Measurements from ENCODE around the gene CSNK2B. TPM values are rescaled to one million over a fixed set of nuclear protein-coding genes. Genes with fewer than 3 reads are reported as not detected.

CSNK2B gene
- polyA plus RNA-seq, 1 donor (not counting 4 experiments of a cell fraction or from before 2014, with no cell fraction given), result 43.7 TPM

DNA sequence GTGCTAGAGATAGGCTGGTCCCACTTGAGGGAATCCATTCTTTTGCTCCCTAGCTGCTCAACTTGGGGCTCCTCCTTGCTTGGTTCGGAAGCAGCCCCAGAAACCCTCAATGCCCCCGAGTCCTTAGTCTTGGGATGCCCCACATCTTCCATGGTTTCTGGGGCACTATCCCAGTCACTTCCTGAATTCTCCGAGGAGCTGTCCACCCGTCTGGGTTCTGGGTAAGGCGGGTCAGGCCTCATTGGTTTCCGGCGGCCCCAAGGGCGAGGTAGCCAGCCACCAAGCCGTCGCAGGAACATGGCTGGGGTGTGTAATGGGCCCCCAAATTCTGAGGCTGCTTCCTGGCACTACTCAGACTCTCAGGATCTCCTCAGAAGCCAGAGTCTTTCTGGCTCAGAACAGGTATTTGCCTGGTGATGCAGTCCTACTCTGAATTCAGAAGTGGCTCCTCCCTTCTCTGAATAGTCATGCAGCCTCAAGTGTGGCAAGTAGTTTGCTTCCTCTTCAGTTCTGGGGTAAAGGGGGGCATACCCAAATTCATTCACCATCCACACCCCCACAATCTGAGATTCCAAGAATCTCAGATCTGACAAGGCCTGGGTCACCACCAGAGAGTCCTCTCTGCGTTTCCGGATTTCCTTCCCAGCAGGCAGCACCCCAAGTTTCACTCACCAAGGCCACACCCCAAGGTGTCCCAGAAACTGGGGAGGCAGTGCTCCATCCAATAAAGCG, 6.1 kb upstream of the CSNK2B start:
- Histone ChIP-seq H3K36me3 (ENCODE audit: control insufficient read depth in 2 of 2, extremely low read depth in 1 of 2, insufficient read depth in 2 of 2, low read length in 2 of 2) (peaks cover 8 to 10% of the 10 kb centered on the region in 2 experiments), H3K27ac (ENCODE audit: control insufficient read depth, insufficient read depth, low read length) (peak overlapping the region; percentile 77), H2AFZ (ENCODE audit: control insufficient read depth, low read length) (peak overlapping the region; percentile 22), H3K4me2 (ENCODE audit: control insufficient read depth, extremely low read depth, insufficient read depth, low read depth, low read length) (peak overlapping the region; percentile 96), H3K4me3 (ENCODE audit: control insufficient read depth in 2 of 3, extremely low read depth in 1 of 3, insufficient read depth in 2 of 3, low read depth in 1 of 3, low read length in 3 of 3) (peak overlapping the region; percentile 46 to 97 (median 89)), H3K4me1 (ENCODE audit: control insufficient read depth, extremely low read depth, insufficient read depth, low read length) (peaks cover 42% of the 10 kb centered on the region), H3K9me3 (ENCODE audit: control insufficient read depth, low read depth, low read length) (no peaks in the 10 kb centered on the region), H3K9ac (ENCODE audit: control insufficient read depth, extremely low read depth, insufficient read depth, low read length) (peak overlapping the region; percentile 75), H3K27me3 (ENCODE audit: control insufficient read depth, extremely low read depth, insufficient read depth, low read length) (no peaks in the 10 kb centered on the region), H3K9me1 (ENCODE audit: control insufficient read depth, extremely low read depth, insufficient read depth, low read length) (no peaks in the 10 kb centered on the region), H3K79me2 (ENCODE audit: control insufficient read depth, insufficient read depth, low read length) (peaks cover 31% of the 10 kb centered on the region), H4K20me1 (ENCODE audit: control insufficient read depth, extremely low read depth, insufficient read depth, low read length) (no peaks in the 10 kb centered on the region)
- no peak for FAIRE-seq
- dilution Hi-C loops (cut with MboI; ENCODE audit: extremely low pct_ligation_motif_present, low sequenced_read_pairs), result no loop called here
- DNase-seq (ENCODE audit: low read depth, low spot score), result no peak
- TF ChIP-seq, protein P1, sequence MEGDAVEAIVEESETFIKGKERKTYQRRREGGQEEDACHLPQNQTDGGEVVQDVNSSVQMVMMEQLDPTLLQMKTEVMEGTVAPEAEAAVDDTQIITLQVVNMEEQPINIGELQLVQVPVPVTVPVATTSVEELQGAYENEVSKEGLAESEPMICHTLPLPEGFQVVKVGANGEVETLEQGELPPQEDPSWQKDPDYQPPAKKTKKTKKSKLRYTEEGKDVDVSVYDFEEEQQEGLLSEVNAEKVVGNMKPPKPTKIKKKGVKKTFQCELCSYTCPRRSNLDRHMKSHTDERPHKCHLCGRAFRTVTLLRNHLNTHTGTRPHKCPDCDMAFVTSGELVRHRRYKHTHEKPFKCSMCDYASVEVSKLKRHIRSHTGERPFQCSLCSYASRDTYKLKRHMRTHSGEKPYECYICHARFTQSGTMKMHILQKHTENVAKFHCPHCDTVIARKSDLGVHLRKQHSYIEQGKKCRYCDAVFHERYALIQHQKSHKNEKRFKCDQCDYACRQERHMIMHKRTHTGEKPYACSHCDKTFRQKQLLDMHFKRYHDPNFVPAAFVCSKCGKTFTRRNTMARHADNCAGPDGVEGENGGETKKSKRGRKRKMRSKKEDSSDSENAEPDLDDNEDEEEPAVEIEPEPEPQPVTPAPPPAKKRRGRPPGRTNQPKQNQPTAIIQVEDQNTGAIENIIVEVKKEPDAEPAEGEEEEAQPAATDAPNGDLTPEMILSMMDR (optimal IDR thresholded peaks at IDR 0.05 in 1 of 3, IDR thresholded peaks at IDR 0.05 in 1 of 3, conservative IDR thresholded peaks at IDR 0.05 in 1 of 3; ENCODE audit: extremely low read depth in 1 of 3, insufficient read depth in 2 of 3, low read length in 3 of 3), result no peak
- TF ChIP-seq EZH2 (IDR thresholded peaks at IDR 0.05; ENCODE audit: low read length), result no peak

DNA sequence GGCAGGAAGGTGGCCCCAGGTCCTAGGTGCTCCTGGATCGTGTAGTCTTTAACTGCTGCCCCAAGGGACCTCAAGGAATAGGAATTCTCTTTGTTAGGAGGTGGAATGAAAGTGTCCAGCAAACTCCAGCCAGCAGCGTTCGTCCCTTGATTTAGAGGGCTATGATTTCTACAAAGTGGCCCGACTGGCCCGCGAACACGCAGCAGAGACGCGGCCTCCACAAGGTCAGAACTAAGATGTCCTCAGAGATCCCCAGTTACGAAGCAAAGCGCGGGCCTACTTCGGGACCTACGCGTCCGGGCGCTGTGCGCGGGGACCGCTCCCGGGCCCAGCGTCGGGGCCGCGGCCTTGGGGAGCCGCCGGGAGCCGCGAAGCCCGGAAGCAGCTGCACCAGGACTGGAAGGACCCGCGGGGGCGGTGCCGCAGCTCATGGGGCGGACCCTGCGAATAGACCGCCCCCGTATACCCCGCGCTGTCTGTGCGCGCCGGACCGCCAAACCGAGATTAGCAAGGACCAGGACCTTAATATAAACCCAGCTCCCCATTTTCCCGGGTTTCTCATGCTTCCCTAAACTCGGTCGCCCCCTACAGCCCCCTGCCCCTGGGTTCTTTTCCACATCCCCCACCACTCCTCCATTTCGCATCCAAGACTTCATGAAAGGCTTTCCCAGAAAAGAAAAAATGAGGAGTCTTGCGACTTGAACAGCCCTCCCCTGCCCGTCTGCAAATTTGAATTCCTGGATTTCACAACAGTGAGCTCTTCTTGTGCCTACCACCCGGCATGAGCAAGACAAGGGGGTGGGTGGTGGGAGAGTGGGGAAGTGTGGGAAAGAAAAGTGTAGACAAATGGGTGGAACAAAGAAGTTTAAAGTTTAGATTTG, 5.3 kb upstream of the CSNK2B start, which contains the start of gene C6orf47:
C6orf47 (minus strand) TSS at position 398 of the 881 bp plus-strand sequence. CDS start 831 bp downstream, outside the sequence.
- FAIRE-seq (no peak), DNase-seq (ENCODE audit: low read depth, low spot score) (no peak)
- dilution Hi-C loops (cut with MboI; ENCODE audit: extremely low pct_ligation_motif_present, low sequenced_read_pairs), result no loop called here
- H4K20me1 ChIP-seq (ENCODE audit: control insufficient read depth, extremely low read depth, insufficient read depth, low read length), result no peaks in the 10 kb centered on the region
- H3K4me1 ChIP-seq (ENCODE audit: control insufficient read depth, extremely low read depth, insufficient read depth, low read length), result peaks cover 42% of the 10 kb centered on the region
- peak within 1 kb of the TSS; percentile 46 to 97 (median 89) for H3K4me3 ChIP-seq (ENCODE audit: control insufficient read depth in 2 of 3, extremely low read depth in 1 of 3, insufficient read depth in 2 of 3, low read depth in 1 of 3, low read length in 3 of 3)
- H3K27ac ChIP-seq (ENCODE audit: control insufficient read depth, insufficient read depth, low read length), result peak within 1 kb of the TSS; percentile 77
- H2AFZ ChIP-seq (ENCODE audit: control insufficient read depth, low read length), result peak within 1 kb of the TSS; percentile 28
- peaks cover 8 to 10% of the 10 kb centered on the region in 2 experiments for H3K36me3 ChIP-seq (ENCODE audit: control insufficient read depth in 2 of 2, extremely low read depth in 1 of 2, insufficient read depth in 2 of 2, low read length in 2 of 2)
- no peaks in the 10 kb centered on the region for H3K9me3 ChIP-seq (ENCODE audit: control insufficient read depth, low read depth, low read length)
- H3K79me2 ChIP-seq (ENCODE audit: control insufficient read depth, insufficient read depth, low read length), result peaks cover 31% of the 10 kb centered on the region
- peak within 1 kb of the TSS; percentile 96 for H3K4me2 ChIP-seq (ENCODE audit: control insufficient read depth, extremely low read depth, insufficient read depth, low read depth, low read length)
- H3K27me3 ChIP-seq (ENCODE audit: control insufficient read depth, extremely low read depth, insufficient read depth, low read length), result no peaks in the 10 kb centered on the region
- no peak for TF ChIP-seq EZH2 (IDR thresholded peaks at IDR 0.05; ENCODE audit: low read length)
- TF ChIP-seq, protein P1 (optimal IDR thresholded peaks at IDR 0.05 in 1 of 3, IDR thresholded peaks at IDR 0.05 in 1 of 3, conservative IDR thresholded peaks at IDR 0.05 in 1 of 3; ENCODE audit: extremely low read depth in 1 of 3, insufficient read depth in 2 of 3, low read length in 3 of 3), result no peak
- no peaks in the 10 kb centered on the region for H3K9me1 ChIP-seq (ENCODE audit: control insufficient read depth, extremely low read depth, insufficient read depth, low read length)
- peak within 1 kb of the TSS; percentile 75 for H3K9ac ChIP-seq (ENCODE audit: control insufficient read depth, extremely low read depth, insufficient read depth, low read length)

All from keratinocyte (primary cell).